ENCODE data around the gene PIP4K2B. TPM values are rescaled to one million over a fixed set of nuclear protein-coding genes. Genes with fewer than 3 reads are reported as not detected.

PIP4K2B gene
- total and polyA plus RNA-seq, 11 donors, result 23.3 to 55.0 (median 48.4) TPM

- intact Hi-C loops (cut with DNase I), result no loop called here
- H3K27me3 ChIP-seq, result no peaks in the 10 kb centered on the region
- DNase-seq, result no peak
- TF ChIP-seq POLR2A (IDR thresholded peaks at IDR 0.05) (no peak), CTCF (IDR thresholded peaks at IDR 0.05) (no peak)
- no peak overlapping the region for H3K27ac ChIP-seq
- peaks cover 0 to 100% (median 97%) of the 10 kb centered on the region in 9 donors for H3K36me3 ChIP-seq
- no peak overlapping the region for H3K4me3 ChIP-seq
- no peak for ATAC-seq
- WGBS, 4 donors, result 90 to 95% (median 92%) methylated on average over 9 to 18 of the region's 18 CpGs
- peaks cover 0 to 14% (median 6%) of the 10 kb centered on the region in 12 donors for H3K4me1 ChIP-seq
- no peaks in the 10 kb centered on the region for H3K9me3 ChIP-seq
Measured at GRCh38 chr17:38716368-38717005, 82.9 kb downstream of the PIP4K2B start.

Small RNA genes within 50 kb of the gene (microRNA-seq; reads per million reads assigned to microRNA genes)
- 0 to 0.51 (median 0.10) reads per million in 4 donors for gene MIR4726
- gene MIR4727, result 0.77 to 4.1 (median 2.6) reads per million in 4 donors

Other genes starting within 250 kb of the PIP4K2B start
- gene SRCIN1, start 193.6 kb downstream of the PIP4K2B start, total RNA-seq, result 1 to 10 TPM in 5 of 9 donors, under 1 TPM in 4; 0.46 to 1.7 (median 1.1) TPM
- gene SRCIN1, start 193.6 kb downstream of the PIP4K2B start, polyA plus RNA-seq, result under 1 TPM; 0.19 to 0.95 TPM
- gene EPOP, start 124.6 kb downstream of the PIP4K2B start, total RNA-seq, result 1 to 10 TPM in 4 of 9 donors, under 1 TPM in 5; 0.25 to 1.6 (median 0.94) TPM
- gene EPOP, start 124.6 kb downstream of the PIP4K2B start, polyA plus RNA-seq, result 1 to 10 TPM in 1 of 2 donors, under 1 TPM in 1; 0.88 to 3.1 TPM
- gene MLLT6, start 94.3 kb downstream of the PIP4K2B start, total RNA-seq, result 10 to 100 TPM; 43.6 to 91.3 (median 68.3) TPM
- gene MLLT6, start 94.3 kb downstream of the PIP4K2B start, polyA plus RNA-seq, result 10 to 100 TPM; 35.2 to 71.1 TPM
- 10 to 100 TPM; 21.2 to 80.3 (median 65.4) TPM for gene CISD3, start 69.2 kb downstream of the PIP4K2B start, total RNA-seq
- 10 to 100 TPM; 61.4 to 65.1 TPM for gene CISD3, start 69.2 kb downstream of the PIP4K2B start, polyA plus RNA-seq
- gene PCGF2, start 51.2 kb downstream of the PIP4K2B start, total RNA-seq, result 10 to 100 TPM in 7 of 9 donors, 1 to 10 TPM in 2; 3.8 to 26.3 (median 21.9) TPM
- gene PCGF2, start 51.2 kb downstream of the PIP4K2B start, polyA plus RNA-seq, result 10 to 100 TPM; 16.5 to 33.6 TPM
- gene PSMB3, start 46.8 kb downstream of the PIP4K2B start, total RNA-seq, result 100 to 1,000 TPM; 145 to 305 (median 194) TPM
- gene PSMB3, start 46.8 kb downstream of the PIP4K2B start, polyA plus RNA-seq, result 100 to 1,000 TPM; 298 to 304 TPM
- gene CWC25, start 25.8 kb upstream of the PIP4K2B start, total RNA-seq, result 10 to 100 TPM in 2 of 9 donors, 1 to 10 TPM in 7; 6.7 to 11.1 (median 8.3) TPM
- 10 to 100 TPM in 1 of 2 donors, 1 to 10 TPM in 1; 9.7 to 10.9 TPM for gene CWC25, start 25.8 kb upstream of the PIP4K2B start, polyA plus RNA-seq
- gene RPL23, start 54.2 kb upstream of the PIP4K2B start, total RNA-seq, result 1,000 to 10,000 TPM in 1 of 9 donors, 100 to 1,000 TPM in 8; 698 to 1,018 (median 826) TPM
- 1,000 to 10,000 TPM; 1,964 to 2,300 TPM for gene RPL23, start 54.2 kb upstream of the PIP4K2B start, polyA plus RNA-seq
- gene LASP1, start 70.5 kb upstream of the PIP4K2B start, total RNA-seq, result 10 to 100 TPM; 23.2 to 88.2 (median 26.7) TPM
- 10 to 100 TPM; 18.2 to 29.2 TPM for gene LASP1, start 70.5 kb upstream of the PIP4K2B start, polyA plus RNA-seq
- gene FBXO47, start 167.8 kb upstream of the PIP4K2B start, total RNA-seq, result under 1 TPM in 1 of 9 donors, not detected in 8; 0.11 TPM
- gene FBXO47, start 167.8 kb upstream of the PIP4K2B start, polyA plus RNA-seq, result not detected